Hematopoietic multipotent progenitor cell treated with erythropoietin and hydrocortisone succinate and interleukin-3 and kit ligand, for 8 days (in vitro differentiated cells): ENCODE results near the gene ZBTB1.

Experiments
- DNase-seq: peaks from one replicate; pipeline ENCODE4 v3.0.0-alpha.2; 2015

Gene ZBTB1

GRCh38 chr14:64504310-64504896 lies at the start of gene ZBTB1:
Gene ZBTB1, plus strand, starts transcription at chr14:64504770. Its CDS starts 16,735 bp downstream, at chr14:64521505.
- peak; percentile 77 for DNase-seq

GRCh38 chr14:64459405-64460136 lies 45.0 kb upstream of the ZBTB1 start:
- no peak for DNase-seq

GRCh38 chr14:64461221-64461620 lies 43.3 kb upstream of the ZBTB1 start:
- no peak for DNase-seq

GRCh38 chr14:64463195-64463594 lies 41.4 kb upstream of the ZBTB1 start:
- no peak for DNase-seq

GRCh38 chr14:64463873-64464272 lies 40.7 kb upstream of the ZBTB1 start:
- no peak for DNase-seq

GRCh38 chr14:64464651-64465050 lies 39.9 kb upstream of the ZBTB1 start:
- DNase-seq, result no peak

- peak; percentile 45 for DNase-seq
Observed at GRCh38 chr14:64465191-64465822, 39.3 kb upstream of the ZBTB1 start, which contains the start of gene AKAP5. Gene AKAP5, plus strand, starts transcription at chr14:64465499. Its CDS starts 2,896 bp downstream, at chr14:64468395.

GRCh38 chr14:64465831-64466554 lies 38.6 kb upstream of the ZBTB1 start:
- DNase-seq, result no peak

GRCh38 chr14:64467101-64467500 lies 37.5 kb upstream of the ZBTB1 start:
- DNase-seq, result peak; percentile 26

- no peak for DNase-seq
Observed at GRCh38 chr14:64467566-64467965, 37.0 kb upstream of the ZBTB1 start.

- no peak for DNase-seq
Observed at GRCh38 chr14:64468451-64468850, 36.1 kb upstream of the ZBTB1 start.

GRCh38 chr14:64474041-64474440 lies 30.5 kb upstream of the ZBTB1 start:
- no peak for DNase-seq

GRCh38 chr14:64474698-64475097 lies 29.9 kb upstream of the ZBTB1 start:
- DNase-seq, result no peak

- no peak for DNase-seq
Observed at GRCh38 chr14:64475585-64476273, 28.8 kb upstream of the ZBTB1 start.

GRCh38 chr14:64476438-64476837 lies 28.1 kb upstream of the ZBTB1 start:
- no peak for DNase-seq

- peak; percentile 65 for DNase-seq
Observed at GRCh38 chr14:64478634-64479250, 25.8 kb upstream of the ZBTB1 start.

GRCh38 chr14:64488590-64489099 lies 15.9 kb upstream of the ZBTB1 start:
- no peak for DNase-seq

- DNase-seq, result no peak
Observed at GRCh38 chr14:64491637-64492036, 12.9 kb upstream of the ZBTB1 start.

- DNase-seq, result no peak
Observed at GRCh38 chr14:64493455-64493854, 11.1 kb upstream of the ZBTB1 start.

GRCh38 chr14:64495252-64495651 lies 9.3 kb upstream of the ZBTB1 start:
- DNase-seq, result no peak

GRCh38 chr14:64496764-64497163 lies 7.8 kb upstream of the ZBTB1 start:
- no peak for DNase-seq

- DNase-seq, result no peak
Observed at GRCh38 chr14:64500088-64500487, 4.5 kb upstream of the ZBTB1 start.
